Measurements from ENCODE around the gene MAPK1. TPM values are rescaled to one million over a fixed set of nuclear protein-coding genes. Genes with fewer than 3 reads are reported as not detected.
"Not testable (repeated sequence)": the region's sequence is repeated elsewhere in the genome, so short reads cannot be mapped to it uniquely, and the experiment has no call there.

MAPK1 gene
- total and polyA plus RNA-seq, 9 of the 15 experiments (the other 6 are each of a cell fraction or from before 2014, with no cell fraction given): 46.3 to 575 (median 283) TPM

- FAIRE-seq; CTCF ChIA-PET (ENCODE audit: low intra/inter-chr PET ratio); H3K27me3 ChIP-seq (ENCODE audit: control insufficient read depth in 2 of 2, insufficient read depth in 2 of 2, low read length in 2 of 2); H2AFZ ChIP-seq (ENCODE audit: low read depth, low read length); H3K9me1 ChIP-seq (ENCODE audit: control insufficient read depth, insufficient read depth, low read length); ATAC-seq; H3K9ac ChIP-seq (ENCODE audit: insufficient read depth in 1 of 2, low read depth in 2 of 2, low read length in 2 of 2); H3K4me3 ChIP-seq; BruUV-seq (replicated peaks); H3K4me2 ChIP-seq (ENCODE audit: insufficient read depth, low read length); in situ Hi-C loops (cut with MboI); intact Hi-C loops (cut with micrococcal nuclease); DNase-seq (ENCODE audit: extremely low read depth in 1 of 4, low spot score in 3 of 4); H3K9me3 ChIP-seq (replicated peaks; ENCODE audit: control insufficient read depth, insufficient read depth, low read depth, low read length); H3K27ac ChIP-seq (ENCODE audit: extremely low read depth, low read depth, low read length); TF ChIP-seq TEAD4 (CRISPR knock-in tag; IDR thresholded peaks at IDR 0.05; ENCODE audit: borderline replicate concordance); MYBL2 (IDR thresholded peaks at IDR 0.05; ENCODE audit: low read depth); ETV6 (IDR thresholded peaks at IDR 0.05; ENCODE audit: borderline replicate concordance in 1 of 2, low read depth in 2 of 2, low read length in 1 of 2): not testable (repeated sequence)
- peaks cover 15 to 16% of the 10 kb centered on the region in 2 experiments for H3K4me1 ChIP-seq (replicated peaks in 1 of 2; ENCODE audit: control insufficient read depth in 2 of 2, insufficient read depth in 2 of 2, low read length in 2 of 2)
- H3K79me2 ChIP-seq (ENCODE audit: control insufficient read depth, insufficient read depth, low read length): peaks cover 94% of the 10 kb centered on the region
- POLR2A ChIA-PET: interaction anchor here (0.5 to 45.6 kb wide), 11 partner anchors 10 to 385 kb away, joined by 3 to 1351 read pairs (median 5); partner anchors contain the start of gene MAPK1
- WGBS (ENCODE audit: insufficient coverage, low coverage, missing lambda C conversion rate): 63% methylated on average over 10 of the region's 10 CpGs
- peaks cover 73% of the 10 kb centered on the region for H4K20me1 ChIP-seq (replicated peaks; ENCODE audit: control insufficient read depth, insufficient read depth, low read length)
- H3K36me3 ChIP-seq (ENCODE audit: control insufficient read depth, insufficient read depth, low read length): peaks cover 20% of the 10 kb centered on the region; the same call in 2 of the 3 replicates
- TF ChIP-seq THRB (CRISPR knock-in tag; conservative IDR thresholded peaks at IDR 0.05): peak; percentile 67; the same call in 1 of the 2 replicates
- peak; percentile 14 for TF ChIP-seq TEAD4 (IDR thresholded peaks at IDR 0.05; ENCODE audit: low read length)
- 0 out of 2 replicates have a peak, but pooled peaks have one; percentile 38 for TF ChIP-seq ELF4 (CRISPR knock-in tag; IDR thresholded peaks at IDR 0.05)
- 0 out of 2 replicates have a peak, but pooled peaks have one; percentile 14 for TF ChIP-seq CHD2 (IDR thresholded peaks at IDR 0.05; ENCODE audit: low read depth, low read length)
- TF ChIP-seq, protein P1, sequence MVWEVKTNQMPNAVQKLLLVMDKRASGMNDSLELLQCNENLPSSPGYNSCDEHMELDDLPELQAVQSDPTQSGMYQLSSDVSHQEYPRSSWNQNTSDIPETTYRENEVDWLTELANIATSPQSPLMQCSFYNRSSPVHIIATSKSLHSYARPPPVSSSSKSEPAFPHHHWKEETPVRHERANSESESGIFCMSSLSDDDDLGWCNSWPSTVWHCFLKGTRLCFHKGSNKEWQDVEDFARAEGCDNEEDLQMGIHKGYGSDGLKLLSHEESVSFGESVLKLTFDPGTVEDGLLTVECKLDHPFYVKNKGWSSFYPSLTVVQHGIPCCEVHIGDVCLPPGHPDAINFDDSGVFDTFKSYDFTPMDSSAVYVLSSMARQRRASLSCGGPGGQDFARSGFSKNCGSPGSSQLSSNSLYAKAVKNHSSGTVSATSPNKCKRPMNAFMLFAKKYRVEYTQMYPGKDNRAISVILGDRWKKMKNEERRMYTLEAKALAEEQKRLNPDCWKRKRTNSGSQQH (CRISPR knock-in tag; IDR thresholded peaks at IDR 0.05): peak; percentile 43
- TF ChIP-seq MYBL2 (CRISPR knock-in tag; IDR thresholded peaks at IDR 0.05; ENCODE audit: borderline replicate concordance): 0 out of 2 replicates have a peak, but pooled peaks have one; percentile 13
- TF ChIP-seq, protein P2, sequence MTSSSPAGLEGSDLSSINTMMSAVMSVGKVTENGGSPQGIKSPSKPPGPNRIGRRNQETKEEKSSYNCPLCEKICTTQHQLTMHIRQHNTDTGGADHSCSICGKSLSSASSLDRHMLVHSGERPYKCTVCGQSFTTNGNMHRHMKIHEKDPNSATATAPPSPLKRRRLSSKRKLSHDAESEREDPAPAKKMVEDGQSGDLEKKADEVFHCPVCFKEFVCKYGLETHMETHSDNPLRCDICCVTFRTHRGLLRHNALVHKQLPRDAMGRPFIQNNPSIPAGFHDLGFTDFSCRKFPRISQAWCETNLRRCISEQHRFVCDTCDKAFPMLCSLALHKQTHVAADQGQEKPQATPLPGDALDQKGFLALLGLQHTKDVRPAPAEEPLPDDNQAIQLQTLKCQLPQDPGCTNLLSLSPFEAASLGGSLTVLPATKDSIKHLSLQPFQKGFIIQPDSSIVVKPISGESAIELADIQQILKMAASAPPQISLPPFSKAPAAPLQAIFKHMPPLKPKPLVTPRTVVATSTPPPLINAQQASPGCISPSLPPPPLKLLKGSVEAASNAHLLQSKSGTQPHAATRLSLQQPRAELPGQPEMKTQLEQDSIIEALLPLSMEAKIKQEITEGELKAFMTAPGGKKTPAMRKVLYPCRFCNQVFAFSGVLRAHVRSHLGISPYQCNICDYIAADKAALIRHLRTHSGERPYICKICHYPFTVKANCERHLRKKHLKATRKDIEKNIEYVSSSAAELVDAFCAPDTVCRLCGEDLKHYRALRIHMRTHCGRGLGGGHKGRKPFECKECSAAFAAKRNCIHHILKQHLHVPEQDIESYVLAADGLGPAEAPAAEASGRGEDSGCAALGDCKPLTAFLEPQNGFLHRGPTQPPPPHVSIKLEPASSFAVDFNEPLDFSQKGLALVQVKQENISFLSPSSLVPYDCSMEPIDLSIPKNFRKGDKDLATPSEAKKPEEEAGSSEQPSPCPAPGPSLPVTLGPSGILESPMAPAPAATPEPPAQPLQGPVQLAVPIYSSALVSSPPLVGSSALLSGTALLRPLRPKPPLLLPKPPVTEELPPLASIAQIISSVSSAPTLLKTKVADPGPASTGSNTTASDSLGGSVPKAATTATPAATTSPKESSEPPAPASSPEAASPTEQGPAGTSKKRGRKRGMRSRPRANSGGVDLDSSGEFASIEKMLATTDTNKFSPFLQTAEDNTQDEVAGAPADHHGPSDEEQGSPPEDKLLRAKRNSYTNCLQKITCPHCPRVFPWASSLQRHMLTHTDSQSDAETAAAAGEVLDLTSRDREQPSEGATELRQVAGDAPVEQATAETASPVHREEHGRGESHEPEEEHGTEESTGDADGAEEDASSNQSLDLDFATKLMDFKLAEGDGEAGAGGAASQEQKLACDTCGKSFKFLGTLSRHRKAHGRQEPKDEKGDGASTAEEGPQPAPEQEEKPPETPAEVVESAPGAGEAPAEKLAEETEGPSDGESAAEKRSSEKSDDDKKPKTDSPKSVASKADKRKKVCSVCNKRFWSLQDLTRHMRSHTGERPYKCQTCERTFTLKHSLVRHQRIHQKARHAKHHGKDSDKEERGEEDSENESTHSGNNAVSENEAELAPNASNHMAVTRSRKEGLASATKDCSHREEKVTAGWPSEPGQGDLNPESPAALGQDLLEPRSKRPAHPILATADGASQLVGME (CRISPR knock-in tag; IDR thresholded peaks at IDR 0.05): 0 out of 2 replicates have a peak, but pooled peaks have one; percentile 23
- 0 out of 2 replicates have a peak, but pooled peaks have one; percentile 53 for TF ChIP-seq ZNF12 (CRISPR knock-in tag; IDR thresholded peaks at IDR 0.05)
- peak; percentile 88; the same call in 1 of the 2 replicates for TF ChIP-seq ZC3H4 (CRISPR knock-in tag; IDR thresholded peaks at IDR 0.05; ENCODE audit: borderline replicate concordance)
- 0 out of 2 replicates have a peak, but pooled peaks have one; percentile 25 for TF ChIP-seq ETV6 (CRISPR knock-in tag; IDR thresholded peaks at IDR 0.05; ENCODE audit: borderline replicate concordance)
These were observed 28.2 kb downstream of the MAPK1 start for GRCh38 chr22:21839104-21839764.
